ENCODE results near the gene IRF3. TPM values are rescaled to one million over a fixed set of nuclear protein-coding genes. Genes with fewer than 3 reads are reported as not detected.

Gene IRF3
- total RNA-seq, result 100 to 1,000 TPM in 2 of 4 donors, 10 to 100 TPM in 2; 73.0 to 164 (median 104) TPM

GRCh38 chr19:49665351-49666119 is at the start of gene IRF3, which contains the start of gene BCL2L12:
Gene IRF3 (minus strand): TSS chr19:49665857. CDS start chr19:49664838, 1,019 bp downstream.
Gene BCL2L12 (plus strand): TSS chr19:49665933. CDS start chr19:49666693, 760 bp downstream.
- in situ Hi-C loops (cut with MboI; ENCODE audit: low pct_ligation_motif_present in 1 of 4, low pct_unique_long_range_greater_than_20kb in 1 of 4, low sequenced_read_pairs in 3 of 4) (loop anchor here in 1 of 4 donors (10.0 kb wide), 1 partner anchor 81 kb away; the partner anchor contains the start of genes NOSIP and PRRG2), intact Hi-C loops (cut with DNase I; ENCODE audit: low total_unique reads) (no loop called here)
- DNase-seq, result peak; percentile 99
- H3K4me1 ChIP-seq, result peaks cover 7 to 25% (median 22%) of the 10 kb centered on the region in 4 donors
- WGBS, 2 donors (ENCODE audit: low coverage in 1 of 2), result 0% methylated on average over 7 to 50 of the region's 50 CpGs
- peak within 1 kb of the TSS; percentile 63 to 93 (median 80) for H3K4me3 ChIP-seq
- no peaks in the 10 kb centered on the region for H3K27me3 ChIP-seq
- TF ChIP-seq EP300 (IDR thresholded peaks at IDR 0.05; ENCODE audit: low read depth), result no peak
- TF ChIP-seq POLR2AphosphoS5 (IDR thresholded peaks at IDR 0.05), result peak; percentile 80 to 87 (median 87)
- TF ChIP-seq POLR2A (IDR thresholded peaks at IDR 0.05), result peak; percentile 82
- peak within 1 kb of the TSS; percentile 88 to 100 (median 95) for H3K27ac ChIP-seq
- H3K36me3 ChIP-seq, result peaks cover 0 to 14% (median 4%) of the 10 kb centered on the region in 4 donors
- no peaks in the 10 kb centered on the region for H3K9me3 ChIP-seq

DNA sequence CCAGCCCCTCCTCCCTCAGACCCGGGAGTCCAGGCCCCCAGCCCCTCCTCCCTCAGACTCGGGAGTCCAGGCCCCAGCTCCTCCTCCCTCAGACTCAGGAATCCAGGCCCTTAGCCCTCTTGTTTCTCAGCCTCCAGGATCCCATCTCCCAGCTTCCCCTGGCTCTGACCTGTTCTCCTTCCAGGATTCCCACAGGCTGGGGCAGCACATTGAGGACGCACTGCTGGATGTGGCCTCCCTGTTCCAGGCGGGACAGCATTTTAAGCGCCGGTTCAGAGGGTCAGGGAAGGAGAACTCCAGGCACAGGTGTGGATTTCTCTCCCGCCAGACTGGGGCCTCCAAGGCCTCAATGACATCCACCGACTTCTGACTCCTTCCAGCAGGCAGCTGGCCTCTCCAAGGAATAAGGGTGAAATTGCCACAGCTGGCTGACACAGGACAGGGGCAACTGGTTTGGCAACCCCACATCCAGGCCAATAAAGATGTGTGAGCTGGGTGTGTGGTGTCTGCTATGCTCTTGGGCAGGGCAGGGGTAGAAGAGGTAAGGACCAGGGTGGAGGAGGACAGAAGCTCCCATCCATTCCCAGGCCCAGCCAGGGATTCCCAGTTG is 47.7 kb upstream of the IRF3 start:
- H3K36me3 ChIP-seq, result no peaks in the 10 kb centered on the region
- H3K27me3 ChIP-seq, result no peaks in the 10 kb centered on the region
- H3K4me3 ChIP-seq, result no peak overlapping the region
- intact Hi-C loops (cut with DNase I; ENCODE audit: low total_unique reads), result no loop called here
- no peaks in the 10 kb centered on the region for H3K4me1 ChIP-seq
- no peaks in the 10 kb centered on the region for H3K9me3 ChIP-seq
- TF ChIP-seq POLR2A (IDR thresholded peaks at IDR 0.05) (no peak), POLR2AphosphoS5 (IDR thresholded peaks at IDR 0.05) (no peak), EP300 (IDR thresholded peaks at IDR 0.05; ENCODE audit: low read depth) (no peak)
- TF ChIP-seq, protein P1, sequence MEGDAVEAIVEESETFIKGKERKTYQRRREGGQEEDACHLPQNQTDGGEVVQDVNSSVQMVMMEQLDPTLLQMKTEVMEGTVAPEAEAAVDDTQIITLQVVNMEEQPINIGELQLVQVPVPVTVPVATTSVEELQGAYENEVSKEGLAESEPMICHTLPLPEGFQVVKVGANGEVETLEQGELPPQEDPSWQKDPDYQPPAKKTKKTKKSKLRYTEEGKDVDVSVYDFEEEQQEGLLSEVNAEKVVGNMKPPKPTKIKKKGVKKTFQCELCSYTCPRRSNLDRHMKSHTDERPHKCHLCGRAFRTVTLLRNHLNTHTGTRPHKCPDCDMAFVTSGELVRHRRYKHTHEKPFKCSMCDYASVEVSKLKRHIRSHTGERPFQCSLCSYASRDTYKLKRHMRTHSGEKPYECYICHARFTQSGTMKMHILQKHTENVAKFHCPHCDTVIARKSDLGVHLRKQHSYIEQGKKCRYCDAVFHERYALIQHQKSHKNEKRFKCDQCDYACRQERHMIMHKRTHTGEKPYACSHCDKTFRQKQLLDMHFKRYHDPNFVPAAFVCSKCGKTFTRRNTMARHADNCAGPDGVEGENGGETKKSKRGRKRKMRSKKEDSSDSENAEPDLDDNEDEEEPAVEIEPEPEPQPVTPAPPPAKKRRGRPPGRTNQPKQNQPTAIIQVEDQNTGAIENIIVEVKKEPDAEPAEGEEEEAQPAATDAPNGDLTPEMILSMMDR (IDR thresholded peaks at IDR 0.05), result no peak
- H3K27ac ChIP-seq, result no peak overlapping the region
- DNase-seq, result no peak
- in situ Hi-C loops (cut with MboI; ENCODE audit: low pct_ligation_motif_present in 1 of 4, low pct_unique_long_range_greater_than_20kb in 1 of 4, low sequenced_read_pairs in 3 of 4), result no loop called here
- 68% methylated on average over 7 of the region's 8 CpGs; no CpG with 5 or more reads in 1 of the 2 donors for WGBS, 2 donors (ENCODE audit: low coverage in 1 of 2)

- WGBS, 2 donors (ENCODE audit: low coverage in 1 of 2), result 29 to 49% methylated on average over 12 to 20 of the region's 20 CpGs
- in situ Hi-C loops (cut with MboI; ENCODE audit: low pct_ligation_motif_present in 1 of 4, low pct_unique_long_range_greater_than_20kb in 1 of 4, low sequenced_read_pairs in 3 of 4) (no loop called here), intact Hi-C loops (cut with DNase I; ENCODE audit: low total_unique reads) (no loop called here)
- Histone ChIP-seq H3K27ac (no peak overlapping the region), H3K27me3 (no peaks in the 10 kb centered on the region), H3K9me3 (no peaks in the 10 kb centered on the region), H3K4me3 (no peak overlapping the region), H3K4me1 (no peaks in the 10 kb centered on the region), H3K36me3 (no peaks in the 10 kb centered on the region)
- no peak for TF ChIP-seq POLR2A (IDR thresholded peaks at IDR 0.05)
- TF ChIP-seq POLR2AphosphoS5 (IDR thresholded peaks at IDR 0.05), result no peak
- TF ChIP-seq, protein P1 (IDR thresholded peaks at IDR 0.05), result no peak
- TF ChIP-seq EP300 (IDR thresholded peaks at IDR 0.05; ENCODE audit: low read depth), result no peak
- DNase-seq, result peak; percentile 47
Observed at GRCh38 chr19:49712397-49712859, 46.8 kb upstream of the IRF3 start.

DNA sequence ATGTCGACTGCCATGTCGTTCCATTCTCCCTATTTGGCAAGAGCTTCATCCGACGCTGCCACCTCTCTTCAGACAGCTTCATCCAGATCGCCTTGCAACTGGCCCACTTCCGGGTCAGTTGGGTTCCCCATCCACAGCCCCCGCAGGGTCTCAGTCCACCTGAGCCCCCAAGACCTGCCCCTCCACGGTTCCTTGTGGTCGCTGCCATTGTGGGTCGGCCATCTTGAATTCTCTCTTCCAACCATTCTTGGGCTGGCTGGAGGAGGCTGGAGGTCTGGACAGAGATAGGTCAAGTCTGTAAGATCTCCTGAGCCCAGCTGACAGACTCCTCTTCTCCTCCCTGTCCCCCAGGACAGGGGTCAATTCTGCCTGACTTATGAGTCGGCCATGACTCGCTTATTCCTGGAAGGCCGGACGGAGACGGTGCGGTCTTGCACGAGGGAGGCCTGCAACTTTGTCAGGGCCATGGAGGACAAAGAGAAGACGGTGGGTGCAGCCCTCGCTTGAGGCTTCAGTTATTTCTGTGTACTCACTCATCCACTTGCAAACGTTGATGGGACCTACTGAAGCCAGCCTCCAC is 44.8 kb upstream of the IRF3 start:
- TF ChIP-seq POLR2AphosphoS5 (IDR thresholded peaks at IDR 0.05) (no peak), POLR2A (IDR thresholded peaks at IDR 0.05) (no peak), EP300 (IDR thresholded peaks at IDR 0.05; ENCODE audit: low read depth) (no peak)
- TF ChIP-seq, protein P1 (IDR thresholded peaks at IDR 0.05), result no peak
- in situ Hi-C loops (cut with MboI; ENCODE audit: low pct_ligation_motif_present in 1 of 4, low pct_unique_long_range_greater_than_20kb in 1 of 4, low sequenced_read_pairs in 3 of 4), result no loop called here
- no peak for DNase-seq
- intact Hi-C loops (cut with DNase I; ENCODE audit: low total_unique reads), result no loop called here
- Histone ChIP-seq H3K4me3 (no peak overlapping the region), H3K27me3 (no peaks in the 10 kb centered on the region), H3K27ac (no peak overlapping the region), H3K9me3 (no peaks in the 10 kb centered on the region), H3K36me3 (no peaks in the 10 kb centered on the region), H3K4me1 (no peaks in the 10 kb centered on the region)
- WGBS, 2 donors (ENCODE audit: low coverage in 1 of 2), result 78 to 92% methylated on average over 5 to 20 of the region's 20 CpGs

Measured in transverse colon (tissue), 4 donors.